ENCODE data around the gene TMEM135. TPM values are rescaled to one million over a fixed set of nuclear protein-coding genes. Genes with fewer than 3 reads are reported as not detected.

The TMEM135 gene
- total and polyA plus RNA-seq, 4 donors: 14.7 to 38.8 (median 20.7) TPM

DNA sequence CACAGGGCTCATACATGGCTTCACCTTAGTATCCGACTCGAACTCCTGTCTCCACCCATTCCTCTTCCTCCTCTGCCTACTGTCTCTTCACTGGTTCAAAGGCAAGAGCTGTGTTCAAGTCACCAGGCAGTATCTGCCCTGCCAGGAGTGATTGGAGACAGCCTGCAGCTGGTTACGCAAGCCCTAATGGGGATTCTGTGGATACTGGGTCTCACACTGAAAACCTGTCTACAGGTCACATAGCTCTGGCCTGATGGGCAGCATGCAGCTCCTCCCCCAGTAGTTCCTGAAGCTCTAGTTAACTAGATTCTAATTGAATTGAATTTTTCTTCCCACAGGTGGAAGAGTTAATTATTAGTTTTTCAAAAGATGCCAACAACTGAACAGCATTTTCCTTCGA, 332.2 kb downstream of the TMEM135 start:
- Histone ChIP-seq H3K4me3 (ENCODE audit: low read depth, low read length) (no peak overlapping the region), H3K27ac (ENCODE audit: low read depth, low read length) (no peak overlapping the region), H3K36me3 (ENCODE audit: control insufficient read depth, insufficient read depth, low read length) (no peaks in the 10 kb centered on the region), H3K9me3 (ENCODE audit: control insufficient read depth, insufficient read depth, low read length) (no peaks in the 10 kb centered on the region), H3K27me3 (ENCODE audit: control insufficient read depth, insufficient read depth, low read length) (no peaks in the 10 kb centered on the region), H3K4me1 (ENCODE audit: control insufficient read depth, insufficient read depth, low read length) (no peaks in the 10 kb centered on the region)
- WGBS (ENCODE audit: insufficient coverage): 100% methylated on average over 4 of the region's 4 CpGs
- DNase-seq (ENCODE audit: low read depth in 4 of 6, low spot score in 6 of 6): no peak

- no peaks in the 10 kb centered on the region for H3K36me3 ChIP-seq (ENCODE audit: control insufficient read depth, insufficient read depth, low read length)
- no peaks in the 10 kb centered on the region for H3K9me3 ChIP-seq (ENCODE audit: control insufficient read depth, insufficient read depth, low read length)
- no peak overlapping the region for H3K27ac ChIP-seq (ENCODE audit: low read depth, low read length)
- no peaks in the 10 kb centered on the region for H3K4me1 ChIP-seq (ENCODE audit: control insufficient read depth, insufficient read depth, low read length)
- H3K27me3 ChIP-seq (ENCODE audit: control insufficient read depth, insufficient read depth, low read length): no peaks in the 10 kb centered on the region
- WGBS (ENCODE audit: insufficient coverage): 100% methylated on average over 1 of the region's 3 CpGs
- DNase-seq (ENCODE audit: low read depth in 4 of 6, low spot score in 6 of 6): no peak
- no peak overlapping the region for H3K4me3 ChIP-seq (ENCODE audit: low read depth, low read length)
Observed at GRCh38 chr11:87372065-87372464, 334.3 kb downstream of the TMEM135 start.

Other genes with a start within 250 kb of the TMEM135 start
- gene PRSS23, start 237.4 kb upstream of the TMEM135 start, total RNA-seq: 10 to 100 TPM; 25.5 to 56.4 TPM
- gene PRSS23, start 237.4 kb upstream of the TMEM135 start, polyA plus RNA-seq (ENCODE audit: insufficient read length in 2 of 2): 10 to 100 TPM; 21.0 to 24.1 TPM
- gene FZD4, start 82.5 kb upstream of the TMEM135 start, total RNA-seq: 10 to 100 TPM; 17.4 to 24.5 TPM
- 1 to 10 TPM; 6.6 to 8.4 TPM for gene FZD4, start 82.5 kb upstream of the TMEM135 start, polyA plus RNA-seq (ENCODE audit: insufficient read length in 2 of 2)

Measured in spinal cord (tissue), 10 donors.